Measurements from ENCODE around the gene ZC3H15.
"Not testable (repeated sequence)": the region's sequence is repeated elsewhere in the genome, so short reads cannot be mapped to it uniquely, and the experiment has no call there.

The ZC3H15 gene

GRCh38 chr2:186485871-186486650 is at the start of gene ZC3H15:
TSS of gene ZC3H15 (plus strand) at chr2:186486260. CDS start at chr2:186486383, 123 bp downstream.
- peak; percentile 94 for DNase-seq

GRCh38 chr2:186437719-186438118 is 48.3 kb upstream of the ZC3H15 start:
- no peak for DNase-seq

- DNase-seq = not testable (repeated sequence)
Measured at GRCh38 chr2:186439673-186440095, 46.4 kb upstream of the ZC3H15 start.

- DNase-seq = no peak
Measured at GRCh38 chr2:186440506-186440905, 45.6 kb upstream of the ZC3H15 start.

- DNase-seq = no peak
Measured at GRCh38 chr2:186442885-186443284, 43.2 kb upstream of the ZC3H15 start.

- DNase-seq = no peak
Measured at GRCh38 chr2:186443851-186444250, 42.2 kb upstream of the ZC3H15 start.

- DNase-seq = no peak
Measured at GRCh38 chr2:186445506-186445905, 40.6 kb upstream of the ZC3H15 start.

GRCh38 chr2:186455613-186456012 is 30.4 kb upstream of the ZC3H15 start:
- DNase-seq = no peak

GRCh38 chr2:186456941-186457340 is 29.1 kb upstream of the ZC3H15 start:
- DNase-seq = no peak

GRCh38 chr2:186457908-186458307 is 28.2 kb upstream of the ZC3H15 start:
- no peak for DNase-seq

- peak; percentile 3 for DNase-seq
Measured at GRCh38 chr2:186459009-186459408, 27.1 kb upstream of the ZC3H15 start.

GRCh38 chr2:186460465-186460864 is 25.6 kb upstream of the ZC3H15 start:
- peak; percentile 27 for DNase-seq

- no peak for DNase-seq
Measured at GRCh38 chr2:186466743-186467142, 19.3 kb upstream of the ZC3H15 start.

- DNase-seq = no peak
Measured at GRCh38 chr2:186467421-186467820, 18.6 kb upstream of the ZC3H15 start.

GRCh38 chr2:186472722-186473493 is 13.2 kb upstream of the ZC3H15 start:
- not testable (repeated sequence) for DNase-seq

GRCh38 chr2:186474239-186474638 is 11.8 kb upstream of the ZC3H15 start:
- DNase-seq = not testable (repeated sequence)

- no peak for DNase-seq
Measured at GRCh38 chr2:186477790-186478189, 8.3 kb upstream of the ZC3H15 start.

GRCh38 chr2:186480991-186481390 is 5.1 kb upstream of the ZC3H15 start:
- DNase-seq = no peak

GRCh38 chr2:186484062-186484735 is 1.9 kb upstream of the ZC3H15 start:
- no peak for DNase-seq

- no peak for DNase-seq
Measured at GRCh38 chr2:186485576-186485870, 537 bp upstream of the ZC3H15 start.

GRCh38 chr2:186486651-186487647 is 889 bp downstream of the ZC3H15 start:
- DNase-seq = no peak

- DNase-seq = no peak
Measured at GRCh38 chr2:186493564-186494085, 7.6 kb downstream of the ZC3H15 start.
